Caki2 (cell line): ENCODE data around the gene PTPRN2. TPM values are rescaled to one million over a fixed set of nuclear protein-coding genes. Genes with fewer than 3 reads are reported as not detected.
"Not testable (repeated sequence)": the region's sequence is repeated elsewhere in the genome, so short reads cannot be mapped to it uniquely, and the experiment has no call there.

ENCODE experiments used
- DNase-seq: peaks from one replicate; pipeline ENCODE4 v3.0.0-alpha.2; 2015; ENCODE audit warnings: low read depth
- in situ Hi-C: cut with HindIII; loops from 2 replicates; pipeline ENCODE4 v1.10.0; 2016; ENCODE audit warnings: low sequenced_read_pairs, low pct_unique_long_range_greater_than_20kb, mixed read lengths
- total RNA-seq: library from RNA; depleted of rRNA; stranded (reverse); fragments of >200 nt; shearing (Covaris generic); gene quantifications from 2 replicates; pipeline ENCODE4 v1.2.3, GENCODE V29; 2014; ENCODE audit warnings: low replicate concordance

The PTPRN2 gene
- total RNA-seq, 1 experiment from 2014 or later, result 0.88 TPM

DNA sequence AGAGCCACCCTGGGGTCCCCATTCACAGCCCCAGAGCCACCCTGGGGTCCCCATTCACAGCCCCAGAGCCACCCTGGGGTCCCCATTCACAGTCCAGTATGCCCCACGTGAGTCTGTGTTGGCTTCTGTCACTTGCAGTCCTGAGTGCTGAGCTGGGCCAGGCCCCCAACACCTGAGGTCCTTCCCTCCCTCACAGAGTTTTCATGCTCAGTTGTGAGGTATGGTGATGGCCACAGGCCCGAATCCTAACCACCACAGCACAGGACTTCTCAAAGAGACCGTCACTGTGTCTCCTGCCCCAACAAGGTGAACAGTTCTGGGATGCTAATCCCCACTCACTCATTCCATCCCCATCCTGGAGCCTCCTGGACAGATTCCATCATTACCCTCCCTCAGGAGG, 239.2 kb downstream of the PTPRN2 start:
- in situ Hi-C loops, result no loop called here
- no peak for DNase-seq

DNA sequence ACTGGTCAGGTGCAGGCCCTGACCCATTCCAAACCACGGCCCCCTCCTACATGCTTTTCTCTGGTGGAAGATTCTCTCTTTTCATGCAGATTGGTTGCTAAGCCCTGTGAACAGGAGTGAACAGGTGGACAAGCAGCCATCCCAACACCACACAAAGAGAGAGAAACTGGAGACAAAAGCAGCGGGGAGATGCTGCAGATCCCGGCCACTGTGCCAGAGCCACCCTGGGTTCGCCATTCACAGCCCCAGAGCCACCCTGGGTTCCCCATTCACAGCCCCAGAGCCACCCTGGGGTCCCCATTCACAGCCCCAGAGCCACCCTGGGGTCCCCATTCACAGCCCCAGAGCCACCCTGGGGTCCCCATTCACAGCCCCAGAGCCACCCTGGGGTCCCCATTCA, 239.6 kb downstream of the PTPRN2 start:
- in situ Hi-C loops, DNase-seq: not testable (repeated sequence)

DNA sequence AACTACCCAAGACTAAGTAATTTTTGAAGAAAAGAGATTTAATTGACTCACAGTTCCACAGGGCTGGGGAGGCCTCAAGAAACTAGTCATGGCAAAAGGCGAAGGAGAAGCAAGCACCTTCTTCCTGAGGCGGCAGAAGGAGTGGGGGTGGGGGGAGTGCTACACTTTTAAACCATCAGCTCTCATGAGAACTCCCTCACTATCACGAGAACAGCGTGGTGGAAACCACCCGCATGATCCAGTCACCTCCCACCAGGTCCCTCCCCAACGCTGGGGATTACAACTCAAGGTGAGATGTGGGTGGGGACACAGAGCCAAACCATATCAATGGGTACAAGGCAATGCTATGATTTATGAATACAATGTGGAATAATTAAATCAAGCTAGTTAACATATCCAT, 241.9 kb downstream of the PTPRN2 start:
- DNase-seq, result no peak
- in situ Hi-C loops, result no loop called here

DNA sequence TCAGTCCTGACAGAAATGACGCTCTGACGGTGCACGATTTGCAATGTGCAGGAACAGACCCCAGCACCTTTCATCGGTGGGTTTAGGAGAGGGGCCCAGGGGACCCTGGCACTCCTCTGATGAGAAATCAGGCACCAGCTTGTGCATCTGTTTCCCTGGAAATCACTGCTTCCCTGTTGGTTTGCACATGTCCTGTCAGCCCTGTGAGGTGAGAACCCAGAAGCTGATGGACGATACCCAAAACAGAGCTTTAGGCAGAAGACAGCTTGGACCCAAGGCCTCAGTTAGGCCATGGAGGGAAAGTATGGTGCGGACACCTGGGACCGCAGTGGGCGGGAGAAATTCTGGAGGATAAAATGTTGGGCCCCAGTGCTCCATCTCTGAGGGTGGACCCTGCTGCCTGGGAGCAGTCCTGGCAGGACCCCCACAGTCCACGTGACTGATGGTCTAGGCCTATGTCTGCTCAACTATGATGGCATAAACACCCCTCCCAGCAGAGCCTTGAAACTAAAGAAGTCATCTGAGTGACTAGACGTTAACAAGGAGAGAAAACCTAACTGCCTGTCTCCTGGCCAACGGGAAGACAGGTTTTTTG, 242.8 kb downstream of the PTPRN2 start:
- no peak for DNase-seq
- in situ Hi-C loops, result no loop called here

DNA sequence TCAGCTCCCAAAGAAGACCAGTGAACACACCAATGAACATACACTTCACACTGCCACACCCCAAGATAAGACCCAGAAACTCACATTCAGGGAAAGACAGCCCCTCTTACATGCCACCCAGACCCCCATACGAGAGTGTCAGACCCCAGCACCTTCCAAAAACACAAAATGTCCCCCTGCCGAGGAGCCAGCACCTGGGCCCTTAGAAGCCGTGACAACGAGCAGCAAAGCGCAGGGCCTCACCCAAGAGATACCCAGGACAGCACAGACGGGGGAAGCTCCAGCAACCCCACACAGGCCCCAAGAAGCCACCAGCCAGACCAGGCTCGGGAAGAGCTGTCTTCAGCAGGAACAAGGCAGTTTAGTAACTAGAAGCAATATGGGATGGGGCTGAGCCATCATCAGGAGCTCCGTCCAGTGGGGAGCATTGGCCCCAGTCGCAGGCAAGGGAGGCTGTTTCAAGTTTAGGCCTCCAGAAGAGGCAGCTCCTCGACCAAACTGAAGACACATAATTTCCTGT, 243.6 kb downstream of the PTPRN2 start:
- no peak for DNase-seq
- in situ Hi-C loops, result no loop called here

DNA sequence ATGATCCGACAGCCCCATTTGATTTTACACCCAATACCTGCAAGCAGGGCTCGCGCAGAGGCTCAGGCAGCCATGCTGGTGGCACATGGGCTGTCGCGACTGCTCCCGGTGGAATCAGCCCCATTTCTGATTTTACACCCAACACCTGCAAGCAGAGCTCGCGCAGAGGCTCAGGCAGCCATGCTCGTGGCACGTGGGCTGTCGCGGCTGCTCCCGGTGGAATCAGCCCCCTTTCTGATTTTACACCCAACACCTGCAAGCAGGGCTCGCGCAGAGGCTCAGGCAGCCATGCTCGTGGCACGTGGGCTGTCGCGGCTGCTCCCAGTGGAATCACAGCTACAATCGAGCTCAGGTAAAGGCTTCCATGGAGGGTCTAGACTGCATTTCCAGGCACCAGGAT, 244.1 kb downstream of the PTPRN2 start:
- no peak for DNase-seq

DNA sequence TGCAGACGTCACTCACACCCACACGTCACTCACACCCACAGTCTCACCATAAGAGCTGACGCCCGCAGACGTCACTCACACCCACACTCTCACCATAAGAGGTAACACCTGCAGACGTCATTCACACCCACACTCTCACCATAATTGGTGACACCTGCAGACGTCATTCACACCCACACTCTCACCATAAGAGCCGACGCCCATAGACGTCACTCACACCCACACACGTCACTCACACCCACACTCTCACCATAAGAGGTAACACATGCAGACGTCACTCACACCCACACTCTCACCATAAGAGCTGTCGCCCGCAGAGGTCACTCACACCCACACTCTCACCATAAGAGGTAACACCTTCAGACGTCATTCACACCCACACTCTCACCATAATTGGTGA, 246.5 kb downstream of the PTPRN2 start:
- in situ Hi-C loops, result not testable (repeated sequence)

More for the DNA sequence above, 244.1 kb downstream of the PTPRN2 start:
- in situ Hi-C loops, result no loop called here

DNA sequence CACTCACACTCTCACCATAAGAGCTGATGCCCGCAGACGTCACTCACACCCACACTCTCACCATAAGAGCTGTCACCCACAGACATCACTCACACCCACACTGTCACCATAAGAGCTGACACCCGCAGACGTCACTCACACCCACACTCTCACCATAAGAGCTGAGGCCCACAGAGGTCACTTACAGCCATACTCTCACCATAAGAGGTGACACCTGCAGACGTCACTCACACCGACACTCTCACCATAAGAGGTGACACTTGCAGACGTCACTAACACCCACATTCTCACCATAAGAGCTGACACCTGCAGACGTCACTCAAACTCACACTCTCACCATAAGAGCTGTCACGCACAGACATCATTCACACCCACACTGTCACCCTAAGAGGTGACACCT, 250.7 kb downstream of the PTPRN2 start:
- in situ Hi-C loops, DNase-seq: not testable (repeated sequence)

More for the DNA sequence above, 246.5 kb downstream of the PTPRN2 start:
- not testable (repeated sequence) for DNase-seq

DNA sequence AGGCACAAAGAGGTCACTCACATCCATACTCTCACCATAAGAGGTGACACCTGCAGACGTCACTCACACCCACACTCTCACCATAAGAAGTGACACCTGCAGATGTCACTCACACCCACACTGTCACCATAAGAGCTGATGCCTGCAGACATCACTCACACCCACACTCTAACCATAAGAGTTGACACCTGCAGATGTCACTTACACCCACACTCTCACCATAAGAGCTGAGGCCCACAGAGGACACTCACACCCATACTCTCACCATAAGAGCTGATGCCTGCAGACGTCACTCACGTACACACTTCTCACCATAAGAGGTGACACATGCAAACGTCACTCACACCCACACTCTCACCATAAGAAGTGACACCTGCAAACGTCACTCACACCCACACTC, 255.1 kb downstream of the PTPRN2 start:
- in situ Hi-C loops, result not testable (repeated sequence)

DNA sequence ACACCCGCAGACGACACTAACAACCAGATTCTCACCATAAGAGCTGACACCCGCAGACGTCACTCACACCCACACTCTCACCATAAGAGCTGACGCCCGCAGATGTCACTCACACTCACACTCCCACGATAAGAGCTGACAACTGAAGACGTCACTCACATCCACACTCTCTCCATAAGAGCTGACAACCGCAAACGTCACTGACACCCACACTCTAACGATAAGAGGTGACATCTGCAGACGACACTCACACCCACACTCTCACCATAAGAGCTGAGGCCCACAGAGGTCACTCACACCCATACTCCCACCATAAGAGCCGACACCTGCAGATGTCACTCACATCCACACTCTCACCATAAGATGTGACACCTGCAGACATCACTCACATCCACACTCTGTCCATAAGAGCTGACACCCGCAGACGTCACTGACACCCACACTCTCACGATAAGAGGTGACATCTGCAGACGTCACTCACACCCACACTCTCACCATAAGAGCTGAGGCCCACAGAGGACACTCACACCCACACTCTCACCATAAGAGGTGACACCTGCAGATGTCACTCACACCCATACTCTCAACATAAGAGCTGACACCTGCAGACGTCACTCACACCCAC, 255.7 kb downstream of the PTPRN2 start:
- DNase-seq, in situ Hi-C loops: not testable (repeated sequence)

More for the DNA sequence above, 255.1 kb downstream of the PTPRN2 start:
- not testable (repeated sequence) for DNase-seq

DNA sequence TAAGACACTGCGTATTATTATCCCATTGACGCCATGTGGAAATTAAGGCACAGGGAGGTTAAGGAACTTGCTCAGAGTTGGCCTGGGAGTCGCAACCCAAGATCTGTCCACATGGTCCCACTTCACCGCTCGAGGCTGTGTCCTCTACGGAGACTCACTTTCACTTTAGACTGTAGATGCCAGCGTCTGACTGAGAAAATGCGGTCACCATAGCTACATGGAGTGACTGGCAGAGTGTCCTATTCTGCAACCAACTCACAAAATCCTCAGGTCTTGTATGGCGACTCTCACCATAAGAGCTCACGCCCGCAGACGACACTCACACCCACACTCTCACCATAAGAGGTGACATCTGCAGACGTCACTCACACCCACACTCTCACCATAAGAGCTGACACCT, 257.9 kb downstream of the PTPRN2 start:
- no peak for DNase-seq
- in situ Hi-C loops, result no loop called here

DNA sequence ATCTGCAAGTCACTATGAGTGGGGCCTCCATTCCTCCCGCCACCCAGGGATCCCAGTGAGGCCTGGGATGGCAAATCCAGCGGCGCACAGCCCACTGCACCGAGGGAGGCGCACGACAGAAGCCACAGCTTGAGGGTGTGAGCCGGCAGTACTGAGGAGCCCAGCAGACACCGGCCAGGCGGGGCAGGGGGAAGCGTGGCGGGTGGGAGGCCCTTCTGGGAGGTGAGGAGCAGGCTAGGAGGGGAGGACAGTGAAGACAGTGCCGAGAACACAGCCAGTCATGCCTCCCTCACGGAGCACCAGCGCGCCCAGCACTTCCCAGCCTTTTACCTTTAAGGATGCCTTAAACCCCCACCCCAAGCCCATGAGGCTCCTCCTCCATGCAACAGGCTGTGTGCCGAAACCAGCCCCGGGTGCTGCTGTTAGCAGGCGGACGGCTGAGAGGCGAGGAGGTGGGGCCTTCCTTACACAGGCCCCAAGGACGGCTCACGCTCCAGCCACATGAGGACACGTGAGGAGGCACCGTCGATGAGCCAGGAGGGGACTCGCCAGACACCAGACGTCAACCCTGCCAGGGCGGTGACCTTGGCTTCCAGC, 258.5 kb downstream of the PTPRN2 start:
- in situ Hi-C loops, result no loop called here
- no peak for DNase-seq

DNA sequence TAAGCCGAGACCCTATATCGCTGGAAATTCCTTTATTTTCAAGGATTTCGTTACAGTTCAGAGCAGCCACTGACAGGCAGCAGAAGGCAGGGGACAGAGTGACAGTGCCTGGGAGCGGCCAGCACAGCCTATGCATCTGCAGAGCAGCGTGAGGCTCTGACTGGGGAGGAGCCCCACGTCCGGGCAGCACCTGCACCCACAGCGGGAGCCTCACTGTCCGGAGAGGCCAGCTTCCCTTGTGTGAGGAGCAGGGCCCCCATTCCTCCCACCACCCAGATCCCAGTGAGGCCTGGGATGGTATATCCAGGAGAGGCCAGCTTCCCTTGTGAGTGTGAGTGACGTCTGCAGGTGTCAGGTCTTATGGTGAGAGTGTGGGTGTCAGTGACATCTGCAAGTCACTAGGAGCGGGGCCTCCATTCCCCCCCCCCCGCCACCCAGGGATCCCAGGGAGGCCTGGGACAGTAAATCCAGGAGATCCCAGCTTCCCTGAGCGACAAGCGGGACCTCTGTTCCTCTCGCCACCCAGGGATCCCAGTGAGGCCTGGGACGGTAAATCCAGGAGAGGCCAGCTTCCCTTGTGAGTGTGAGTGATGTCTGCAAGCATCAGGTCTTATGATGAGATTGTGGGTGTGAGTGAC, 259.1 kb downstream of the PTPRN2 start:
- in situ Hi-C loops, result no loop called here
- DNase-seq, result no peak

DNA sequence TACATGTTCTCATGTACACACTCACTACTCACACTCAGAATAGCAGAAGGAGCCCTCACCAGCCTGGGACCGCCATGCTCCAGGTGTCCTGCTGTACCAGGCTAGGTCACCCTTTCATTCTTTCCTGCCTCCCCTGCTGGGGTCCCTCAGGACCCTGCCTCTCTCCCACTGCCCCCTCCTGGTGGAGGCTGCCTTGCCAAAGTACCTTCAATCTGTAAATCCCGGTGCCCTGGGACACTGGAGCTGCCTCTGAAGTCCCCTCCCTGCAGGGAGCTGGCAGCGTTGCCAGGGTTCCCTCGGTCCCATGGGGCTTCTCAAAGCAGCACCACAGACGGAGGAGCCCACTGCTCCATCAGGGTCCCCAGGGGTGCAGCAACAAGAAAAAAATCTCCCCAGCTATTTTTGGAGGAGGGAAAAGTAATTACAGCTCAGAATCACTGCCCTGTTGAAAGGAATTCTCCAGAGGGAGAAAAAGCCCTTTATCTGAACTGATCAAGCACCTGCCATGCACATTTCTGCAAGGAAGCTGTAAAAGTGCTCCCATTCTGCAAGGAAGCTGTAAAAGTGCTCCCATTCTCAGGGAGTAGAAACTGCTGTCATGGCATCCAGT, 259.9 kb downstream of the PTPRN2 start:
- no peak for DNase-seq
- in situ Hi-C loops, result no loop called here

DNA sequence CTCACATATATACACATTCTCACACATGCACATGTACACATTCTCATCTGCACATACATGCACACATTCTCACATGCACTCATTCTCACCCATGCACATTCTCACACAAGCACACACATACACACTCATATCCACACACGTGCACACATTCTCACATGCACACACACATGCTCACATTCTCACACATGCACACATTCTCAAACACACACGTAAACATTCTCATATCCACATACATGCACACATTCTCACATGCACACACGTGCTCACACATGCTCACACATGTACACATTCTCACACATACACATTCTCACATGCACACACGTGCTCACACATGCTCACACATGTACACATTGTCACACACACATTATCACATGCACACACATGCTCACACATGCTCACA, 260.6 kb downstream of the PTPRN2 start:
- in situ Hi-C loops, result no loop called here
- DNase-seq, result no peak

DNA sequence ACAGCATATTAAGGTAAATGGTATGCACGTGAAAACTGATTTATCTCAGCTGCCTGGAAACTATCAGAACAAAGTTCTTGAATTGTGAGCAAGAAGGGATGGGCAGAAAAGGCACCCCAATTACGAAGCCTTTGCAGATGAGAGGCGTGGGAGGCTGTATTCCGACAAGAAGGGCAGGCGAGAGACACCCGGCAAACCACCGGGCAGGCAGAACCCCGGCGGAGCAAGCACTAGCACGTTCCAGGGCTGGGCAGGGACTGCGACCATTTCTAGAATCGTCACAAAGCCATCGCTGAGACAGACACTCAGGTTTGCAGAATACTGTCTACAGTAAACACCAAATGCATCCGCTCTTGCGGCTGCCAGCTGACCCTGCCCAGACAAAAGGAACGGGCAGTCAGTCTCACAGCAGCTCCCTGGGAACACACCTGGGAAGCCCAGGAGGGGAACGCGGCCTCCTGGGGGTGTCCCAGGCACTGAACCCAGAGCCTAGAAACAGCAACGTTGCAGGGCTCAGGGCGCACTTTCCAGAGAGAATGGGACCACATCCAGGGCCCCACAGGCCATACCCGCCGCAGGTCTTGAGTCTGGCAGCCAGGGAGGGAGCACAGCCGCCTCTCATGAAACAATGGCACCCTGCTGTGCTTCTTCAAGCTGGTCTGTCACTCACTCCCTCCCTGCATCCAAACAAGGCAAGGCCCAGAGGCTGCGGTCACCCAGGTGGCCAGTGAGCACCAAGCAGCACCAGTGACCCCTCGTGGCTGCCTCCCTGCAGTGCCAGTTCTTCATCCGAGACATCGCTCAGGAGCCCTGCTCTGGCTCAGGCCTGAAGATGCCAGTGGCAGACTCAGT, 261.9 kb downstream of the PTPRN2 start:
- DNase-seq, result no peak
- in situ Hi-C loops, result no loop called here

DNA sequence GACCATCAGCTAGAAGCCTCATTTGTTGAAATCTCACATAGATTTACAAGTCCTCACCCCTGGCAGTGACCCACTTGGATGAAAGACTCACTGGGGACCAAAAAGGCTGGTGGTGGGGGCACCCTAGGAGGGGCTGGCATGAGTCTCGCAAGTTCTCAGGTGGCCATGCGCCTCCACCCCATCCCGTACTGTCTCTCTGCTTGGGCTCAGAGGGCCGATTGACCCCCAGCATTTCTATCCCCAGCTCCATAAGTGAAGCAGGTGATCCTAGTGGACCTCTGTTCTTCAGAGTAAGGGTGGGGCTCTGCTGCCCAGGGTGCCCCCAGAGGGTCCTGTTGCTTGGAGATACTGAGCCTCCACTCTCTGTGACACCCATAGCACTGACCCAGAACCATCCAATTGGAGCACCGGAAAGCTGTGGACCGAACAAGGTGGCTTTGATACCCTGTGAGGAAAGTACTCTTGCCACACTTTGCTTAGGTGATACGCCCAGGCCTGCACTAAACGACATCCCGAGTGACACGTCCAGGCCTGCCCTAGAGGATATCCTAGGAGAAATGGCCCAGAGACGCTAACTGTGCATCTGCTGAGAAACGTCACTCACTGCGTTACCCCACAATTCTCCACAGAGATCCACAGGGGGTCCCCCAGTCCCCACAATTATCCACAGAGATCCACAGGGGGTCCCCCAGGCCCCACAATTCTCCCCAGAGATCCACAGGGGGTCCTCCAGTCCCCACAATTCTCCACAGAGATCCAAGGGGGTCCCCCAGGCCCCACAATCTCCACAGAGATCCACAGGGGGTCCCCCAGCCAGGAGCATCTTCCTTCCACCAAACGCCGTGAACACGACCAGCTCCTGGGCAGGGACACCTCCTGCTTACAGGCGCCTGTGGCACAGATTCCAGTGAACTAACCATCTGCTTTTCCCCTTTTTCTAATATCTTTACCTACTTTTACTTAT, 262.9 kb downstream of the PTPRN2 start:
- DNase-seq, result no peak
- in situ Hi-C loops, result no loop called here
